HG03521 (cell line): ENCODE data around the gene GIPR.
"Not testable (repeated sequence)": the region's sequence is repeated elsewhere in the genome, so short reads cannot be mapped to it uniquely, and the experiment has no call there.

Experiments used
- ATAC-seq: cut with Tn5 transposase; IDR thresholded peaks from one replicate; pipeline ENCODE4 v1.9.1; 2021; ENCODE audit warnings: mild to moderate bottlenecking, moderate library complexity; ENCODE audit not compliant: unreplicated experiment

Gene GIPR

DNA sequence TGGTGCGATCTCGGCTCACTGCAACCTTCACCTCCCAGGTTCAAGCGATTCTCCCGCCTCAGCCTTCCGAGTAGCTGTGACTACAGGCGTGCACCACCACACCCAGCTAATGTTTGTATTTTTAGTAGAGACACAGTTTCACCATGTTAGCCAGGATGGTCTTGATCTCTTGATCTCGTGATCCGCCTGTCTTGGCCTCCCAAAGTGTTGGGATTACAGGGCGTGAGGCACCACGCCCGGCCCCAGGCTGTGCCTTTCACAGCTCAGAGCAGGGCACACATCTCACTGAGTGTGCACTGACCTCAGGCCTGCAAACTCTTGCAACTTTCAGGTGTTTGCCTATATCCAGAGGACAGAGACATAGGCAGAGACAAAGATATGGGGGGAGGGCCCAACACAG, 17.0 kb downstream of the GIPR start:
- not testable (repeated sequence) for ATAC-seq

DNA sequence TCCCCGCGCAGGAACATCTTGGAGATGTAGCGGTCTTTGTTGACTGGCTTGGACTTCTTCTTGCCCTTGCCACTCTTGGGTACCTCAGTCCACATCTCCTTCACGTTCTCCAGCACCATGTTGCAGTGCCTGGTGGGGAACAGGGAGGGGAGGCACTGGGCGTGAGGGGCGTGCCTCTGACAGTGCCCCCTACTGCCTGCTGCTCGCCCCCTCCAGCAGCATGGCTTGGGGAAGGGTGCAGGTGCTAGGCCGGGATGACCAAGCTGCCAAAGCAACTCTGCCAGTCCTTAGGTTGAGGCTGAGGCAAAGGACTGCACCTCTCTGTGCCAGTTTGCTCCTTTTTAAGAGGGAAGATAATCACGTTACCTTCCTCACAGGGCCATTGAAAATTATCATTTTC, 19.6 kb downstream of the GIPR start:
- no peak for ATAC-seq

DNA sequence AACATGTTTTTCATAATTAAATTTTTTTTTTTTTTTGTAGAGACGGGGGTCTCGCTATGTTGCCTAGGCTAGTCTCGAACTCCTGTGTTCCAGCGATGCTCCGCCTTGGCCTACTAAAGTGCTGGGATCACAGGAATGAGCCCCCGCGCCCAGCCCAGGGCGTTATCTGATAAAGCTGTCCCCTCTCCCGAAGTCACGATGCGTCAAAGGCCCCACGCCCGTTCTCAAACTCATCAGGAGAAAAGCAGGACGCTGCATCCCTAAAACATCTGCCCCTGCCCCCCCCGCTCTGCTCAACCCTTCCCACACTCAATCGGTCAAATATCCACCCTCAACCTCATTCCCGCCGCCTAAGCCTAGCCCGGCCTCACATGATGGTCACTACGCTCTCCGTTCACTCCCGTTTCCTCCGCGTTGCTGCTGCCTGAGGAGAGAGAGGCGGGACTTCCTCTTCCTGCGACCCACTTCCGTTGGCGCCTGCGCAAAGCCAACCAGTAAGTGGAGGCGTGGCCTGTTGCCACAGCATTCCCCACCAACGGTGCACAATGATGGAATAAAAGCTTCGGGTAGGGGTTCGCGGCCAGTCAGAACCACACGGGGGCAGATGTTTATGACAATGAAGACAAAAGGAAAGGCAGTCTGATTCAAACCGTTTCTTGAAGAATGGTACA, 23.6 kb downstream of the GIPR start, which contains the start of gene SNRPD2:
Gene SNRPD2 (minus strand): TSS at position 438 of the 671 bp plus-strand sequence. CDS start 65 bp downstream, at position 373.
- ATAC-seq: peak; percentile 56

DNA sequence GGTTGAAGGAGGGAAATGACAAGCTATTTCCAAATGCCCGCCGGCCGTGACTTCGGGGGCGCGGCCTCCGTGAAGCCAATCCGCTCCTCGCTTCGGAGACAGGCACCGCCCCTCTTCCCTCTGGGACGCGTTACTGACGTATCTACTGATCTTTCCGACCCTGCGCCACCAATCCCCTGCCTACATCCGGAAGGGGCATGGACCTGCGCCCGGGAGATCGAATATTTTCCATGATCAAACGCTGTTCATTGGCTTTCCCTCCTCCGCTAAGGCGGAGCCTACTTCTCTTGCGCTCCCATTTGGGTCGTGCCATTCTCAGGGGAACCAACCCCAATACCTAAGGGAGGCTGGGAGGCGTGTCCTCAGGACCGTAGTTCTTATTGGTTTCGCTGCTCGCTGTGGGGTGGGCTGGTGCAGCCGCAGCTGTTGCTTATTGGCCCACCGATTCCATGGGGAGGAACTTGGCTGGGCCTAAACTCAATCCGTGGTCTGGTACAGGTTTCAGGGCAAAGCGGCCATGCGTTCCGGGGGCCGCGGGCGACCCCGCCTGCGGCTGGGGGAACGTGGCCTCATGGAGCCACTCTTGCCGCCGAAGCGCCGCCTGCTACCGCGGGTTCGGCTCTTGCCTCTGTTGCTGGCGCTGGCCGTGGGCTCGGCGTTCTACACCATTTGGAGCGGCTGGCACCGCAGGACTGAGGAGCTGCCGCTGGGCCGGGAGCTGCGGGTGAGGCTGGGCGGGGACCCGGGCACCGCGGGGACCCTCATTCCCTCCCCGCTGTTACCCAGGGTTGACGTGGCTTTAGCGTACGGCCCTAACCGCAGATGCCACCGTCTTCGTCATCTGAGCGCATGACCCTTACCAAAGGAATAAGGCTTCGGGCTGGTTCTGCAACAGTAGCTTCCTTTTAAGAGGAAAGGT, 24.4 kb downstream of the GIPR start, which contains the start of gene QPCTL:
Gene QPCTL (plus strand): TSS at position 480 of the 919 bp plus-strand sequence. CDS start 38 bp downstream, at position 518.
- ATAC-seq: peak; percentile 70

DNA sequence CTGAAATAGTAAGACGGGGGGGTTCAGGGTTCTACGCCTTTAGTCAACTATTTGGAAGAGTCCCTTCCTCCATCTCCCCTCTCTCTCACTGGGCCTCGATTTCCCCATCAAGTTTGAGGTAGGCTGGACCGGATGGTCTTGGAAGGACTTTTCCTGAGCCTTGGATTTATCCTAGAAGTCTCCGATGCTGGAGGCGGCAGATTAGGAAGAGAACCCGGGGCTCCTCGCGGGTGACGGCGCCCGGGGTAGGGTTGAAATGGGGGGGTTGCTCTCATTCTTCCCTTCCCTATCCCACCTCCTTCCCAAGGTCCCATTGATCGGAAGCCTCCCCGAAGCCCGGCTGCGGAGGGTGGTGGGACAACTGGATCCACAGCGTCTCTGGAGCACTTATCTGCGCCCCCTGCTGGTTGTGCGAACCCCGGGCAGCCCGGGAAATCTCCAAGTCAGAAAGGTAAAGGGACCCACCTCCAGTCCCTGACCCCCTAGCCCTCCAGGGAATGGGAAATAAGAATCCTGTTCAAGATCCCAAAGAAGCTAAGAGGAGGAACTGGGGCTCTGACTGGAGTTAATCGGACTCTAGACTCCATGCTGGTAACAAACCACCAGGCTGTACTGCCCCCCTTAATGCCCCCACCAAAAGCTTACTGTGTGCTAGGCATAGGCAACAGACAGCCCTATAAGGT, 25.2 kb downstream of the GIPR start:
- no peak for ATAC-seq

DNA sequence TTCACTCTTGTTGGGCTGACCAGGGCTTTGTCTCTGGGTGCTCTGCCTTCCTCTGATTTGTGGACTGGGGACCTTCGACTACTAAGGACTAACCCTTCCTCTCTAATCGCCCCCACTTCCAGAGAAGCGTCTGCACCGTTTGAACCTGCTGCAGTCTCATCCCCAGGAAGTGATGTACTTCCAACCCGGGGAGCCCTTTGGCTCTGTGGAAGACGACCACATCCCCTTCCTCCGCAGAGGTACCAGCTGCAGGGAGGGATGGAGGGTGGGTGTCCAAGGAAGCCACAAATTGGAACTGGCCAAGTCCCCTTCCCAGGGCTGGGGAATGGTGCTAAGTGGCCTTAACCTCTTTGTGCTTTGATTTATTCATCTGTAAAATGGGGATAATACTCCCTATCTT, 33.7 kb downstream of the GIPR start:
- ATAC-seq: no peak

DNA sequence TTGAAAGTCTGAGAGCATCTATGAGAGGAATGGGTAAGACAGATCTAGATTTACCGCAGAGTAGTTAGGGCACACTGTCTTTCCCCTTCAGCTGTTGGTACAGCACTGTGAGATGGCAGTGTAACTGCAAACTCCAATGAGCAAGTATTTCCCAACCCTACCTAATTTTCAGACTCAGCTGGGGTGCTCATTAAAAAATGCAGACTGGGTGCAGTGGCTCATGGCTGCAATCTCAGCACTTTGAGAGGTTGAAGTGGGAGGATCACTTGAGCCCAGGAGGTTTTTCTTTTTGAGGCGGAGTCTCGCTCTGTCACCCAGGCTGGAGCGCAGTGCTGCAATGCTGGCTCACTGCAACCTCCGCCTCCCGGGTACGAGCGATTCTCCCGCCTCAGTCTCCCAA, 37.1 kb downstream of the GIPR start:
- ATAC-seq: no peak

DNA sequence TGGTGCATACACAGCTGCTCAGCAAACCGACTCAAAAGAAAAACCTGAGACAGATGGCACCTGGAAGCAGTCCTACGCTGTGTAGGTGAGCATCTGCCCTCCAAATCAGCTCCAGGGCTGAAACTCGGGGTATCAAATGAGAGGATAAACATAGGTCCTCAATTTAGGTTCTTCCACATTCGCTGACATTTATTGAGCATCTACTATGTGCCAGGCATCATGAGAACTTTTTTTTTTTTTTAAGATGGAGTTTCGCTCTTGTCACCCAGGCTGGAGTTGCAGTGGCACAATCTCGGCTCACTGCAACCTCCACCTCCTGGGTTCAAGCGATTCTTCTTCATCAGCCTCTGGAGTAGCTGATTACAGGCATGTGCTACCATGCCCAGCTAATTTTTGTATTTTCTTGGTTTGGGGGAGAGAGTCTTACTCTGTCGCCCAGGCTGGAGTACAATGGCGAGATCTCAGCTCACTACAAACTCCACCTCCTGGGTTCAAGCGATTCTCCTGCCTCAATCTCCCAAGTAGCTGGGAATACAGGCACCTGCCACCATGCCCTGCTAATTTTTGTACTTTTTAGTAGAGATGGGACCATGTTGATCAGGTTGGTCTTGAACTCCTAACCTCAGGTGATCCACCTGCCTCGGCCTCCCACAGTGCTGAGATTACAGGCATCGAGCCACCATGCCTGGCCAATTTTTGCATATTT, 37.8 kb downstream of the GIPR start:
- ATAC-seq: no peak

DNA sequence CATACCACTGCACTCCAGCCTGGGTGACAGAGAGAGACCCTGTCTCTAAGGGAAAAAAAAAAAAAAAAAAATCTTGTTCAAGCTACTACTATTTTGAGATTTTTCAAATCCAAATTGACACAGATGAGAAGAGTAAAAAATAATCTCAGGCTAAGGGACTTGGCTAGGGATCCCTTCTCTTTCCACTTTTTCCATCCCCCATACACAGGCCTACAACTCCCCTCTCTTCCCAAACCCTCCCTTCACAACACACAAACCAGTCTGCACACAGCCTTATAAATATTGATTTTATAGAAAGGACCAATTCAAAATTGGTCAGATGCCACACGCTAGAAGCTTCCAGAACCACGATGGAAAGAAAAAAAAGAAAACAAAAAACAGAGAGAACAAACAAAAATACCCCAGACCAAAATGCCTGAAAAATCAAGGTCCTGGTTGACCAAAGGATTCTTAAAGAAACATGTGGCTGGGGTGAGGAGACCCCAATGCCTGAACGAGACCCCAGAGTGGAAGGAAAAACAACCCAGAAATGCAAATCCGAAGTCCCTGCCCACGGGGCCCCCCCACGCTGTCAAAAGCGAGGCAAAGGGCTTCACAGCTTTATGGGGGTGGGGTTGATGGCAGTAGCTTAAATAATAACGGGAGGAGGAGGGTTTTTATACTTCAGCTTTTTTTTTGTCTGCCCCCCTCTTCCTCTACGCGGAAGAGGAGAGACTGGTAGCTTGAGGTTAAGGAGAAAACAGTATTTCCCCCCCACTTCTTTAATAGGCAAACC, 42.5 kb downstream of the GIPR start:
- ATAC-seq: no peak

DNA sequence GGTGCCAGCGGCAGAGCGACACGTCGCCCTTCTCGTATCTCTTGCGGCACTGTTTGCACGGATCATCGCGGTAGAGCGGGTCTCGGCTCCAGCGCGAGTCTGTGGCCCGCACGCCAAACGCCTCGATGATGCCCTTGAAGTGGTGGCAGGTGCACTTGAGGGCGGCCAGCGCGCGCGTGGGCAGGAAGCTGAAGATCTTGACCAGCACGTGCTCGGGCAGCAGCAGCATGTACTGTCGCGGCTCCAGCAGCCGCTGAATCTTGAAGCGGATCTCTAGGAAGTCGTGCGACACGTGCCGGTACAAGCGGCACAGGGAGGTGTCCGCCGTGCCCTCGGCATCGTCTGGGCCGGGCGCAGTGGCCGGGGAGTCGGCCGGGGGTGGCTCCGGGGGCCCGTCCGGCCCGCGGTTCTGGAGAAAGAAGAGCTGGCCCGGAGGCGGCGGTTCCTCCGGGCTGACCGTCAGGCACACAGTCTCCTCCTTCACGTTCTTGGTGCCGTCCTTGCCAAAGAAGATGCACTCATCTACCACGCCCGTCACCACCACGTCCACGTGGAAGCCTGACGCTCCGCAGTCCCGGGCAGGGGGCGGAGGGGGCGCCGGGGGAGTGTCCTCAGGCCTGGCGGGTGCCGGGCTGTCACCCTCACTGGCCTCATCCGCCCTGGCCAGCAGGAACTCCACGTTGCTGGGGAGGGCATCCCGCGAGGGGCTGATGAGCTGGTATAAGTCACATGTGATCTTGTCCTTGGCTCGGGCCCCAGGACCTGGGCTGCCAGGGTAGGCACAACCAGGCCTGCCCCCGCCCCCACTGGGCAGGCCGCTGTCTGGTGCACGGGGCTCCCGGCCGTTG, 44.1 kb downstream of the GIPR start:
- no peak for ATAC-seq

DNA sequence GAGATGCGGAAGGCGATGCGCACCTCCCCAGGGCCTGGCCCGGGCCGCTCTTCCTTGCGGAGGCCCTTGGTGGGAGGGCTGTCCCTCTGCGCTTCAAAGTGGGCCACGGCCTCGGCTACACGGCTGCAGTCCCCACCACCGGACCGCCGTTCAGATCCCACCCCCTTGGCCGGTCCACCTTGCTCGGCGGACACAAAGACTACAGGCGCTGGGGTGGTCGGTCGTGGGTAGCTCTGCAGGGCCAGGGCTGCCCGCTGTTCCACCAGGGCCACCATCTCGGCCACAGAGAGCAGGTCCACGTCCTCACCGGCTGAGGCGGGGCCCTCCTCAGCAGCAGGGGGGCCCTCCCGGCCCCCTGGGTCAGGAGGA, 44.7 kb downstream of the GIPR start:
- ATAC-seq: no peak

DNA sequence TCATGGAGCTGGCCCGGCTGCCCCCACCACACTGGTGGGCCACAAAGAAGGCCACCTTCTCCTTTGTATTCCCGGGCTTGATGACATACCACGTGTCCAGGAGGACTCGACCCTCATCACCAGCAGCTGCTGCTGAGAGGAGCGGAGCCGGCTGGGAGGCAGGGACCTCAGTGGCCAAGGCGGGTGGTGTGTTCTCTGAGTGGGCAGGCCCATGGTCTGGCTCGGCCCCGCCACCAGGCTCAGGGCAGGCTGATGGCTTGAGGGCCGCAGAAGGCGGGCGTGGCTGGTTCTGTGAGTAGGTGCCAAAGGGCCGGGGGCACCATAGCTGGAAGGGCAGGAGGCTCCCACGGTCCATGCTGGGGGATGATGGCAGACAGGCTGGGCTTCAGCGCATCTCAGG, 45.1 kb downstream of the GIPR start:
- no peak for ATAC-seq

DNA sequence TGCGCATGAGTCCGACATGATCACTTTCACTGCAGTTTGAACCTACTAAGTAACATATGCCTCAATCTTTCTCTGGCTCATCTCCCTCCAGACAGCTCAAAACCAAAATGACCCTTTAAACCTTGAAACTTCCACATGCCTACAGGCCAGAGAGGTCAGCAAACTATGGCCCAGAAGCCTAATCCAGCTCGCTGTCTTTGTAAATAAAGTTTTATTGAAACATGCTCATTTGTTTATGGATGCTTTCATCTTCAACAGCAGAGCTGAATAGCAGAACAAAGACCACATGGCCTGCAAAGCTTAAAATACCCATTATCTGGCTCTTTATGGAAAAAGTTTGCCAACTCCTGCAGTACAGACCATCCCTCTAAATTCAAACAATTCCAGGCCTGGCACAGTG, 47.1 kb downstream of the GIPR start:
- ATAC-seq: no peak

DNA sequence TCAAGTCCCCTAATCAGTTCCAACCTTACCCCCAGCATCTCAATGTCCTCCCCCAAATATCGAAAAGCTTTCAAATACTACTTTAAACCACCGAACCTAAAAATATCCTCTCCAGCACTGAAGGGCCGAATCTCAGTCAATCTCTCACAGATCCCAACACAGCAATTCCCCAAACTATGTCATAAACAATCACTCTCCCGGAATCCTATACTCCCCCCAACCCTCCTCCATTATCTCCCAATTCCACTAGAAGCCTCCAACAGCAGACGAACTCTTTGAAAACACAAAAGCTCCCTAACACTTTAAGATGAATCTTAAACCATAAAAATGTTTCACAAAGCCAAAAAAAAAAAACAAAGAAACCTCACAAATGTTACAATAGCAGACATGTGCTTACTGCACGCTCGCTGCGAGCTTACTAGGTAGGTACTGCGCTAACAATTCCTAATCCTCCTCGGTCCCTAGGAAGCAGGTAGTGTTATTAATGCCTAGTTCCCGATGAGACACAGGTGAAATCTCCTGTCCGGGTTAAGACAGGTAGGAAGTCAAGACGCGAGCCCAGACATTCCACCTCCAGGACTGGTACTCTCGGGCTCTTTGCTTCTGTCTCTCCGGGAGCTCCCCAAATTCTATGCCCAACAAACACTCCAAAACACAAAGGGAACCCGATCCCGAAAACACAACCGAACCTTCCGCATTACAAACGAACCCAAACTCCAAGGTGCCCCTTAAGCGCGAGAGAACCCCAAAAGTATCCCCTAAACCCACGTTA, 48.5 kb downstream of the GIPR start:
- no peak for ATAC-seq

DNA sequence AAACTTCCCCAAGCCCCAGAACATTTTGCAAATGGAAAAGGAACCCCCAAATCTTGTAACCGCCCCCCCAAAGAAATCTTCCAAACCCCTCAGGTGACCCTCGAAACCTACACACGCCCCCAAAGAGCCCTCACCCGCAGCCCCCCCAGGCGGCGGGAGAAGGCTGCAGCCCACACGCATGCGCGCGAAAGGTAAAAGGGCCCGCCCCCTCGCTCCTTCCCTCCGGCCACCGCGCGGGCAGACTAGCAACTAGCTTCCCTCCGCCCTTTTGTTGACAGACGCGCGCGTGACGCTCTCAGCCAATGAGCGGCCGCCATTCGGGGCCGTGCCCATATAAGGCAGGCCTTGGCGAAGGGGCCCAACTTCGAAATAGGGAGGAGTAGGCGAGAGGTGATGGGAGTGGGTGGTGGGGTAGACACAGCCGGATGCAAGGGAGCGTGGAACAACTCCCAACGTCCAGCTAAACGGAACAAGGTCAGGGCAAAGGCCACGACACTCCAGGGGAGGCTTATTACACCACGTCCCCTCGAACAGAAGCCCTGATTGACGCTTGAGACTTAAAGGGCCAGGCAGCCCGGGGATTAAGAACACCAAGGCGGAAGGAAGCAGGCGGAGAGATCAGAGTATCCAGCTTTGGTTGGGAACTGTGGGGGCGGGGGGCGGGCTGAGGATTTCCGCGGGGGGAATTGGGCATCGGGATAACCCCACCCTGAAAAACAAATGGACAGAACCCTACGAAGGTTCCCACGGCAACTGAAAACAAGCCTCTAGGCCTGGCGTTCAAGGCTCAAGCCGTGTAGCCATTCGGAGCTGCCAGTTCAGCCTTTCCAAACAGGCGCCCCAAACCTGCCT, 49.3 kb downstream of the GIPR start:
- peak; percentile 94 for ATAC-seq

DNA sequence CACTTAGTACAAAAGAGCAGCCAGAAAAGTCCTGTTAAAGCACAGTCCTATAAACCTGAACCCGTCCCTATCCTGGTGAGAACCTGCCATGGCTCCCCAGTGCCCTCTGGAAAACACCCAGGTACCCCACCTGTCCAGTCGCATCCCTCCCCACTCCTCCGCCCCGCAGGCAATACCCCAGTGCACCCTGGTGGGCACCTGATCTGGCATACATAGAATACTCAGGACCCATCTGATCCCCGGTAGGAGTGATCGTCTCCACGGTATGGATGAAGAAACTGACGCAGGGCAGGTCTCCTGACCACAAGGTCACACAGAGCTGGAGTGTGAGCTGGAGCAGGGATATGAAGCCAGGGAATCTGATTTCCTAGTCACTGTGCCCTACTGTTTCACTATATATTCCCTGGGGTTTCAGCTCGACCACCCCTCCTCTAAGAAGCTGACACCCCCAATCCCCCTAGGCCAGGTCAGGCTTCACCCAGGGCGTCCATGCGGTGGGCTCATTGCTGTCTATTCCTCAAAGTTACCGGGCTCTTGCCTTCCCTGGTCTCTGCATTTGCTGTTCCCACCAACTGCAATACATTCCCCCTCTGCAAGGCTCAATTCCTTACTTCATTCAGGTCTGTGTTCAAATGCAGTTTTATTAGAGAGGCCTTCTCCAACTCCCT, 50.1 kb downstream of the GIPR start:
- ATAC-seq: no peak

DNA sequence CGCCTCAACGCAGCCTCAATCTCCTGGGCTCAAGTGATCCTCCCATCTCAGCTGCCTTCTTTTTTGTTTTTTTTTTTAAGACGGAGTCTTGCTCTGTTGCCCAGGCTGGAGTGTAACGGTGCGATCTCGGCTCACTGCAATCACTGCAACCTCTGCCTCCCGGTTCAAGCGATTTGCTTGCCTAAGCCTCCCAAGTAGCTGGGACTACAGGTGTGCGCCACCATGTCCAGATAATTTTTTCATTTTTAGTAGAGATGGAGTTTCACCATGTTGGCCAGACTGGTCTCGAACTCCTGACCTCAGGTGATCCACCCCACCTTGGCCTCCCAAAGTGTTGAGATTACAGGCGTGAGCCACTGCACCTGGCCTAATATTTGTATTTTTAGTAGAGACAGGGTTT, 52.0 kb downstream of the GIPR start:
- not testable (repeated sequence) for ATAC-seq
